ENCODE data around the gene SIL1.

DNA sequence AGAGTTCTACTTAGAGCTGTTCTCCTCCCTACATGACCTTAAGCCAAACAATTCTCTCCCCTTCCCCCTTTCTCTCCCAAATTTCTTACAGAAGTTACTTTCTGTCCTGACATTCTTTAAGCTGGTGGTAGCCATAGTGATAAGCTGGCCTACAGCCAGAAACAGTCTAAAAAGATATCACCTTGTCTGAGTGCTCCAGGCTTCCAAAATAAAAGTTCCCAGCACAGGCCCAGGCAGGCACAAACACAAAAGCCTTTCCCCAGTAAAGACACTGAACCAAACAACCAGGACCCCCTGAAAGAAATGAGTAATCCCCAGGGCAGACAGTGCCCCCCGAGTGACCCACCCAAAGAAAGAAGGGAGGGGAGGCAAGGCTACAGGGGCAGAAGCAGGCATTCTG lies 19.2 kb downstream of the SIL1 start:
- TF ChIP-seq, protein P1, sequence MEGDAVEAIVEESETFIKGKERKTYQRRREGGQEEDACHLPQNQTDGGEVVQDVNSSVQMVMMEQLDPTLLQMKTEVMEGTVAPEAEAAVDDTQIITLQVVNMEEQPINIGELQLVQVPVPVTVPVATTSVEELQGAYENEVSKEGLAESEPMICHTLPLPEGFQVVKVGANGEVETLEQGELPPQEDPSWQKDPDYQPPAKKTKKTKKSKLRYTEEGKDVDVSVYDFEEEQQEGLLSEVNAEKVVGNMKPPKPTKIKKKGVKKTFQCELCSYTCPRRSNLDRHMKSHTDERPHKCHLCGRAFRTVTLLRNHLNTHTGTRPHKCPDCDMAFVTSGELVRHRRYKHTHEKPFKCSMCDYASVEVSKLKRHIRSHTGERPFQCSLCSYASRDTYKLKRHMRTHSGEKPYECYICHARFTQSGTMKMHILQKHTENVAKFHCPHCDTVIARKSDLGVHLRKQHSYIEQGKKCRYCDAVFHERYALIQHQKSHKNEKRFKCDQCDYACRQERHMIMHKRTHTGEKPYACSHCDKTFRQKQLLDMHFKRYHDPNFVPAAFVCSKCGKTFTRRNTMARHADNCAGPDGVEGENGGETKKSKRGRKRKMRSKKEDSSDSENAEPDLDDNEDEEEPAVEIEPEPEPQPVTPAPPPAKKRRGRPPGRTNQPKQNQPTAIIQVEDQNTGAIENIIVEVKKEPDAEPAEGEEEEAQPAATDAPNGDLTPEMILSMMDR (IDR thresholded peaks at IDR 0.05; ENCODE audit: low read length) = no peak
- TF ChIP-seq EZH2 (IDR thresholded peaks at IDR 0.05; ENCODE audit: borderline replicate concordance, low read length) = no peak

Measured in OCI-LY1 (cell line).